ENCODE measurements around the gene DKKL1.
"Not testable (repeated sequence)": the region's sequence is repeated elsewhere in the genome, so short reads cannot be mapped to it uniquely, and the experiment has no call there.

The DKKL1 gene

DNA sequence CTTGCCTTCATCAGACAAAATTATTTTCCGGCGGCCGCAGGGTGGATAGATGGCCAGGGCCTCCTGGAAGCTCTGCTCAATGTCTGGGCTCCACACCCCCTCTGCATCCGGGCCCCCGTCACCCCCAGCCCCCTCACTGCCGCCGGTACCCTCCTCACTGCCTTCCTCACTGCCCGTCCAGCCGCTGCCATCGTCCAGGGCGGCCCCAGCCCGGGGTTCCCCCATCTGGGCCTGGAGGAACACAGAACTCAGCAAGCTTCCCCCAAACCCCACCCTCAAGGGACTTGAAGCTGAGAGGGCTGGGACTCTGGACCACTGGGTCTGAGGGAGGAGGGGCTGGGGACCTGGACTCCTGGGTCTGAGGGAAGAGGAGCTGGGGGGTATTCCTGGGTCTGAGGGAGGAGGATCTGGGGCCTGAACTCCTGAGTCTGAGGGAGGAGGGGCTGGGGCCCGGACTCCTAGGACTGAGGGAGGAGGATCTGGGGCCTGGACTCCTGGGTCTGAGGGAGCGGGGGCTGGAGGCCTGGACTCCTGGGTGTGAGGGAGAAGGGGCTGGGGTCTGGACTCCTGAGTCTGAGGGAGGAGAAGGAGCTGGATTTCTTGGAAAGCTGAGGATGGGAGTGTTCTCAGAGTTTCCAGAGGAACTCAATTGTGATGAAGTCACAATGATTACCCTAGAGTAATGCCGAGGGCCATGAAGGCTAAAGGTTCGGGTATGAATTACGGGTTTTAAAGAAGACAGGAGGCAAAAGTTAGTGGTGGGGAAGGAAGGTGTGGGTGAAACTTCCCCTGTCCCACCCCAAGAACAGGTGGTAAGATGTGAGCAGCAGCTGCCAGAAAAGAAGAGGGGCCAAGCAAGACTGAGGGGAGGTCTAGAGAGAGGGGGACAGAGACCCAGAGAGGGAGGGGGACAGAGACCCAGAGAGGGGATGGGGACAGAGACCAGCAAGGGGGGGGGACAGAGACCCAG, 3.5 kb upstream of the DKKL1 start:
- H3K4me3 ChIP-seq (ENCODE audit: low read depth, low read length) = peak overlapping the region; percentile 92
- DNase-seq (ENCODE audit: low read depth) = no peak

DNA sequence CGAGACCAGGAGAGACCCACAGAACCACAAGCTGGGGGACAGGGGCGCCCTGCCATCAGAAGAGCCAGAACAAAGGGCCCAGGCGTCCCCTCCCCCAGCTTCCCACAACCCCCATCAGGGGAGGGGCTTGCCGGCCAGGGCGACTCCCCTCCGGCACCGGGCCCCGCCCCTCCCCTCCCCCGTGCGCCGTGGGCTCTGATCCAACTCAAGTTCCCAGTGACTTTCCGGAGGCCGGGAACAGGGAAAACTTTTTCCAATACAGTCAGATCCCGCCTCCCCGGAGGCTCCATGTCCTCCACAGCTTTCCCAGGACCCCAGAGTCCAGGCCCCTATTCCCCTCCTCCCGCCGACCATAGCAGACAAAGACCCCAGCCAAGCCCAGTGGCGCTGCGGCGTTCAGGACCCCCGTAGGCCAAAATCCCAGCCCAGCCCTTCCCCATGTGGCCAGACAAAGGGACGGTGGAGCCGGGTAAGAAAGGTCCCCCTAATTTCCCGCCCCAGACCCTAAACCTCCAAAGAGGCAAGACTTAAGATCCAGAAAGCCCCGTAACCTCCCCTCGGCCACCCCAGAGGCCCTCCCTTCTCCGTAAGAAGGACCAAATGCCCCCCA, 2.1 kb upstream of the DKKL1 start:
- no peak for DNase-seq (ENCODE audit: low read depth)
- peak overlapping the region; percentile 92 for H3K4me3 ChIP-seq (ENCODE audit: low read depth, low read length)

DNA sequence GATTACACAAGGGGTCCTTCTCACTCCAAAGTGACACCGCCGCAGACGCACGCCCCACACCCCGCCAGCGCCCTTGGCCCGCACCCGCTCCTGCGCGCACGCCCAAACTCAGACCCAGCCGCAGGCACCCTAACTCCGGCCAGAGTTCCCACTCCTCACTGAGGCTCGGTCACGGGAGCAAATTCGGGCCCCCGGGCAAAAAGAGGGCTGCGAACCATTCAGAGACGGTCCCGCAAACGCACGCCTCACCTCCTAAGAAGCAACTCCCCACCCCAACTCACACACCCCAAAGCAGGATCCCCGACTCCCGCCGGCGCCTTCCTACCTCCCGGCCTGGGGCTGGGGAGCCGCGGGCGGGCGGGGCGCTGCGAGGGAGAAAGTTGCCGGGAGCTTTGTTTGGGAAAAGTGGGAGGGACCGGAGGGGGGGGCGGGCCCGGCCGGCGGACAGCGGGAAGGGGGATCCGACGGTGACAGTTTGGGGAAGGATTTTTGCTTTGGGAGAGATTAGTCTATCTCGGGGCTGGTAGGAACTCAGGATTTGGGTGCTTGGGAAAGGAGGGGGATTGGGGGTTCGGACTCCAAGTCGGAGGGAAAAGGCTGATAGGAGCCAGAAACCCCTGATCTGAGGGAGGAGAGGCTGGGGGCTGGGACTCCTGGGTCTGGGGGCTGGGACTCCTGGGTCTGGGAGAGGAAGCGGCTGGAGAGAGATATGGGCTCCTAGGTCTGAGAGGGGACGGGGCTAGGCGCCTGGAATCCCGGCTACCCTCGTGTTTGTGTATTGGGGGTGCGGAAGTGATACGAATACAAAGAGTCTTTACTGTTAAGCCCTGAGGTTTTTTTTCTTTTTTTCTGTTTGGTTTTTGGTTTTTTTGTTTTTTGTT, 1.4 kb upstream of the DKKL1 start, which contains the start of gene TEAD2:
Gene TEAD2 (minus strand): TSS at position 369 of the 881 bp plus-strand sequence. CDS start 2,341 bp downstream, outside the sequence.
- no peak for DNase-seq (ENCODE audit: low read depth)
- peak within 1 kb of the TSS; percentile 92 for H3K4me3 ChIP-seq (ENCODE audit: low read depth, low read length)

DNA sequence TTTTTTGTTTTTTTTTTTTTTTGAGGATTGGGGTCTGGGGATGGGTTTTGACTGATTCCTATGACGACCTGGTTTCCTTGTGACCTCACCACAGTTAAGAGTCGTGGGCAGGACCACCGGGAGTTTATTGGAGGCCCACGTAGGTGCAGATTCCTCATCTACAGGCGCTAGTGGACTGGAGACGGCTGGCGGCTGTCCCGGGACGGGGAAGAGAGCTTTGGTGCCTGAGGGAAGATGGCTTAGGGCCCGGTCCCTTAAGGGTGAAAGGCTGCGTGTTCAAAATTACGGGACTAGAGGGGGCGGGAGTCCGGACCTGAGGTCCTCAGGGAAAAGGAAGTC, 779 bp upstream of the DKKL1 start:
- DNase-seq (ENCODE audit: low read depth) = no peak
- peak overlapping the region; percentile 92 for H3K4me3 ChIP-seq (ENCODE audit: low read depth, low read length)

DNA sequence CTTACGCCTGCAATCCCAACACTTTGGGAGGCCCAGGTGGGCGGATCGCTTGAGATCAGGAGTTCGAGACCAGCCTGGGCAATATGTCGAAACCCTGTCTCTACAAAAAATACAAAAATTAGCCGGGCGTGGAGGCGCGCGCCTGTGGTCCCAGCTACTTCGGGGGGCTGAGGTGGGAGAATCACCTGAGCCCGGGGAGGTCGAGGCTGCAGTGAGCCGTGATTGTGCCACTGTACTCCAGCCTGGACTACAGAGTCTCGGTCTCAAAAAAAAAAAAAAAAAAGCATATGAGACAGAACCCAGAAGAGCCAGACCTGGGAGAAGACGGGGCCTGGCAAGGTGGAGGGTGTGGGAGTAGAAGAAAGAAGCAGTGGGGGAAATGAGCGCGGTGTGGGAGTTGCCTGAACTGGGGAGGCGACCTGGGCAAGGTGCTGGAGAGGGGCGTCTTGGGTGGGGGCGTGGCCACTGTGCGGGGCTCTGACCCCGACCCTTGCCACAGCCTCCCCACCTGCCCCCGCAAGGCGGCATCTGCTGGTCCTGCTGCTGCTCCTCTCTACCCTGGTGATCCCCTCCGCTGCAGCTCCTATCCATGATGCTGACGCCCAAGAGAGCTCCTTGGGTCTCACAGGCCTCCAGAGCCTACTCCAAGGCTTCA, 533 bp downstream of the DKKL1 start:
- H3K4me3 ChIP-seq (ENCODE audit: low read depth, low read length) = peak overlapping the region; percentile 33
- no peak for DNase-seq (ENCODE audit: low read depth)

DNA sequence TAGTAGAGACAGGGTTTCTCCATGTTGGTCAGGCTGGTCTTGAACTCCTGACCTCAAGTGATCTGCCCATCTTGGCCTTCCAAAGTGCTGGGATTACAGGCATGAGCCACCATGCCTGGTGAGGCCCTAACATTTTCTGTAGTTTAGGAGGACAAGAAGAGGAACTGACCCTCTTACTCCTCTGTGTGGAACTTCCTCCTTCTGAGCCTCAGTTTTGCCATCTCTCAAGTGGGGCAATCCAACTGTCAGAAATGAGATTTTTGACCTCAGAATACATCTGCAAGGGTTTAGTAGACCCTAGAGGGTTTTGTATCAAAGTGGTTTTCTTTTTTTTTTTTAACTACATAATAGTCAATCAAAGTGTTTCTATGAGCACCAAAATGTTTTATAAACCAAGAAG, 2.4 kb downstream of the DKKL1 start:
- DNase-seq (ENCODE audit: low read depth) = no peak
- no peak overlapping the region for H3K4me3 ChIP-seq (ENCODE audit: low read depth, low read length)

DNA sequence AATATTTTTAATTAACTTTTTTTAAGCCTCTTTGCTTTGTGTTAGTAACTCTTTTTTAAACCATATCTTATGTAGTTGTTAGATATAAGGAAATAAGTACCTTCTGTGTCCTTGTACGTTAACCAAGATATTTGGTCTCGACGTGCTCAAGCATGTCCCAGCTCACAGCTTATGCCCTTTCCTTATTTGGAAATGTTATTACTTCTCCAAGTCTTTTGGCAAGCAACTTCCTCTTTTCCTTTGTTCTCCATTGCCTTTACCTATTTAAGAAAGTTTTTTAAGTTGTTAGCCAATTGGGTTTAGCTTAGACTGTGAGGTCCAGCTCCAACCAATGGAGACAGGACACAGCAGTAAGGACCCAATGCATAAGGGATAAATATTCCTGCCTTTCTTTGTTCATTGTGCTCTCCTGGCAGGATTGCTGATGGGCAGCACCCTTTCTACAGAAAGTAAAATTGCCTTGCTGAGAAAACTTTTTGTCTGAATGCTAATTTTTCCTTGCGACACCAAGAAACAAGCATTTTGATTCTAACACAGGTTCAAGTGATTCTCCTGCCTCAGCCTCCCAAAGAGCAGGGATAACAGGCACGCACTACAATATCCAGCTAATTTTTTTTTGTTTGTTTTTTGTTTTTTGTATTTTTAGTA, 5.2 kb downstream of the DKKL1 start:
- no peak overlapping the region for H3K4me3 ChIP-seq (ENCODE audit: low read depth, low read length)
- DNase-seq (ENCODE audit: low read depth) = no peak

DNA sequence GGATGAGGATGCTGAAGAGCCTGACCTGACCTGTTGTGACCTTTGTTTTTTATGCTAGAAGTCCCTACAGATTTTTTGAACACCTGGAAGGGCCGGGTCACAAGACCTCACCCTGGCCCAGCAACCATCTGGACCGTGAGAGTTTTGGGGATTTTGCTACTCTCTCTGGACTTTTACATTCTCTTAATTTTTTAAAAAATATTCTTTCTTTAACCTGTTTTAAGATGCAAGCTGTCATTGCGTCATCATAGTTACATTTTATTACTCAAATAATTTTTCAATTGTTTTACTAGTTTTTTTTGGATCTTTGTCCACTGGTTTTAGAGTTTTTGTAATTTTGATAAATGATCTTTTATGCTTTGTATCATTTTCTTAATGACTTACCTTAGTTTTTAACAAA, 7.5 kb downstream of the DKKL1 start:
- DNase-seq (ENCODE audit: low read depth) = no peak

DNA sequence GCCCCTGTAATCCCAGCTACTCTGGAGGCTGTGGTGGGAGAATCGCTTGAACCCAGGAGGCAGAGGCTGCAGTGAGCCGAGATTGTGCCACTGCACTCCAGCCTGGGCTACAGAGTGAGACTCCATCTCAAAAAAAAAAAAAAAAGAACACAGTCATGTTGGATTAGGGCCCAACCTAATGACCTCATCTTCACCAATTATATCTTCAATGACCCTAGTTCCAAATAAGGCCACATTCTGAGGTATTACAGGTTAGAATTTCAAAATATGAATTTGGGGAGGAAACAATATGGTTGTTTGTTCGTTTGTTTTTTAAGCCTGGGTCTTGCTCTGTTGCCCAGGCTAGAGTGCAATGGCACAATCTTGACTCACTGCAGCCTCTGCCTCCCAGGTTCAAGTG, 9.5 kb downstream of the DKKL1 start:
- not testable (repeated sequence) for DNase-seq (ENCODE audit: low read depth); H3K4me3 ChIP-seq (ENCODE audit: low read depth, low read length)

More for the DNA sequence above, 7.5 kb downstream of the DKKL1 start:
- no peak overlapping the region for H3K4me3 ChIP-seq (ENCODE audit: low read depth, low read length)

DNA sequence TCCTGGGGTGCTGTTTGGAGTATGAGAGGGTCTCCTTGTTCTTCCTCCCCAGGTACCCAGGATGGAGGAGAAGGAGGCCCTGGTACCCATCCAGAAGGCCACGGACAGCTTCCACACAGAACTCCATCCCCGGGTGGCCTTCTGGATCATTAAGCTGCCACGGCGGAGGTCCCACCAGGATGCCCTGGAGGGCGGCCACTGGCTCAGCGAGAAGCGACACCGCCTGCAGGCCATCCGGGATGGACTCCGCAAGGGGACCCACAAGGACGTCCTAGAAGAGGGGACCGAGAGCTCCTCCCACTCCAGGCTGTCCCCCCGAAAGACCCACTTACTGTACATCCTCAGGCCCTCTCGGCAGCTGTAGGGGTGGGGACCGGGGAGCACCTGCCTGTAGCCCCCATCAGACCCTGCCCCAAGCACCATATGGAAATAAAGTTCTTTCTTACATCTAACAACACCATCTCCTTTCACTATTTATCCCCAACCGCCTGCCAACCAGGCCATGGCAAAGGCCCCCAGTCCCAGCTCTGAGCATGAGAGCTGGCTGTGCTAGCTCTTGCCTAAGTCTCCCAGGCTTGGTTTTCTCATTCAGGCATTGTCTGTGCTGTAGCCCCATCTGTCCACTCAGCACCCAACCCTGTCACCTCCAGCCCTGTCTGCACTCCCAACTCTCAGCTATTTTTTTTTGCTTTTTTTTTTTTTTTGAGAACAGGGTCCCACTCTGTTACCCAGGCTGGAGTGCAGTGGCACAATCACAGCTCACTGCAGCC, 11.2 kb downstream of the DKKL1 start:
- H3K4me3 ChIP-seq (ENCODE audit: low read depth, low read length) = no peak overlapping the region
- no peak for DNase-seq (ENCODE audit: low read depth)

DNA sequence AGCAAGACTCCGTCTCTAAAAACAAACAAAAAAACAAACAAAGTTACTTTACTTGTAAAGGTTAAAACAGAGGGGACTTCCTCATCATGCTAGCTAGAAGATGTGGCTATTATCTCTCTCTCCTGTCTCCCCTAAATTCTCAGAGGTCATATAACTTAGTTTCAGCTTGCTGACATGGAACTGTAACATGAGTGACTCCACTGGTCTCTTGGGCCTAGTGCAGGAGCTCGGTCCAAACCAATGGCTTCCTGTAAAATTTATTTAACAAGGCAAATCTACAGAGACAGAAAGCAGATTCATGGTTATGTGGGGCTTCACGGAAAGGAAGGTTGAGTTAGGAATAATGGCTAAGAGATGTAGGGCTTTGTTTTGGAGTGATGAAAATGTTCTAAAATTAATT, 14.8 kb downstream of the DKKL1 start:
- no peak overlapping the region for H3K4me3 ChIP-seq (ENCODE audit: low read depth, low read length)
- DNase-seq (ENCODE audit: low read depth) = no peak

DNA sequence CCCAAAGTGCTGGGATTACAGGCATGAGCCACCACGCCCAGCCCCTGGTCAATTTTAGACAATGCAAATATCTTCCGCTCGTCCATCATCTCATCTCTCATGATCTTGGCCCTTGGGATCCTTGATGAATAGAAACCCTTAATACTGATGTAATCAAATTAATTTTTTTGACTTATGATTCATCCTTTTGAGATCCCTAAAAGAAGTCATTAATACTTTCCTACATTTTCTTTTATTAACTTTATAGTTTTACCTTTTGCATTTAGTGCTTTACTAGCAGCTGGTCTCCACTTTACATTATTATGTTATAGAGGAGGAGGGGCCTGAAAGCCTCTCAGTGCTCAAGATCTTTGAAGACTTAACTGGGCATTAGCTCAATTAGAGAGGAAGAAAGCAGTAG, 16.7 kb downstream of the DKKL1 start:
- H3K4me3 ChIP-seq (ENCODE audit: low read depth, low read length) = no peak overlapping the region
- DNase-seq (ENCODE audit: low read depth) = no peak

DNA sequence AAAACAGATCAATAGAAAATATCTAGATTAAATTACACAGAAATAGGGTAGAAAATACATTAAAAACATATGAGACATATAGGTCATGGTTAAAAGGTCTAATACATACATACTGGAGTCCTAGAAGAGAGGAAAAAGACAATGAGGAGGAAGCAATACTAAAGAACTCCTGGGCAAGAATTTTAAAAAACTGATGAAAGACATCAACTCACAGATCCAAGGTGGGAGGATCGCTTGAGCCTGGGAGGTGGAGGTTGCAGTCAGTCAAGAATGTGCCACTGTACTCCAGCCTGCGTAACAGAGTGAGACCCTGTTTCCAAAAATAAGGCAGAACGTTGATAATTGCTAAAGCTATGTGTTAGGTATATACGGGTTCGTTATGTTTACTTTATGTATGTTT, 19.0 kb downstream of the DKKL1 start:
- no peak overlapping the region for H3K4me3 ChIP-seq (ENCODE audit: low read depth, low read length)
- DNase-seq (ENCODE audit: low read depth) = no peak

DNA sequence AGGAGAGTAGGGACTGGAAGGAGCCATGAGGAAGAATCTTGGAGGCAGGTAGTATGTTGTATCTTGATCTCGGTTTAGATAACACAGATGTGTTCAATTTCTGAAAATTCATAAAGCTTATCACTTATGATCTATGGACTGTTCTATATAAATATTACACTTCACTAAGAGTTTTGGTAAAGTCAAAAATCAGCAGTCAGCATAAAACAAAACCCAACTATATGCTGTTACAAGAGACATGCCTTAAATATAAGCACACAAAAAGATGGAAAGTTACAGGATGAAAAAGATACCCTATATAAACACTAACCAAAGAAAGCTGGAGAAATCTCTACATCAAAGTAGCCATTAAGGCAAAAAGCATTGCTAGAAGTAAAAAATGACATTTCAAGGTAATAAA, 19.9 kb downstream of the DKKL1 start:
- no peak overlapping the region for H3K4me3 ChIP-seq (ENCODE audit: low read depth, low read length)
- DNase-seq (ENCODE audit: low read depth) = no peak

DNA sequence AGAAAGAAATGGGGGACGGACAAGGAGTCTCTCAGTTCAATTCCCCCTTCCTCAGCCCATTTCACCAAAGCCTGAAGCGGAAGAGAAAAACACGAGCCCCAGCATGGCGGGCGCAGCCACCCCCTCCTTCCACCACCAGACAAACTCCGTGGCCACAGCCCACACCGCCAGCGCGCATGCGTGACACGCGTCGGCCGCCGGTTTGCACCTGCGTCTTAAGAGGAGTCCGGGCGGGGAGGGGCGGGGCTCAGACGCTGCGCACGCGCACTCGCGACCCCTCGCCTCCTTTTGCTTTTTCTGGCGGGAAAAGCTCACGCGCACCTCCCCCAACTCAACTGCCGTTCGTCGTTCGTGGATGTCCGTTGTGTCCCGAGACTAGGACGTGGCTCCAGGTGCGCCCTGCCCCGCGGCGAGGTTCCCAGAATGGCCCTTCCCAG, 24.3 kb downstream of the DKKL1 start, which contains the start of gene KASH5:
Gene KASH5 (plus strand): TSS at position 314 of the 437 bp plus-strand sequence. CDS start 2,635 bp downstream, outside the sequence.
- no peak for DNase-seq (ENCODE audit: low read depth)
- H3K4me3 ChIP-seq (ENCODE audit: low read depth, low read length) = no peak within 1 kb of the TSS

DNA sequence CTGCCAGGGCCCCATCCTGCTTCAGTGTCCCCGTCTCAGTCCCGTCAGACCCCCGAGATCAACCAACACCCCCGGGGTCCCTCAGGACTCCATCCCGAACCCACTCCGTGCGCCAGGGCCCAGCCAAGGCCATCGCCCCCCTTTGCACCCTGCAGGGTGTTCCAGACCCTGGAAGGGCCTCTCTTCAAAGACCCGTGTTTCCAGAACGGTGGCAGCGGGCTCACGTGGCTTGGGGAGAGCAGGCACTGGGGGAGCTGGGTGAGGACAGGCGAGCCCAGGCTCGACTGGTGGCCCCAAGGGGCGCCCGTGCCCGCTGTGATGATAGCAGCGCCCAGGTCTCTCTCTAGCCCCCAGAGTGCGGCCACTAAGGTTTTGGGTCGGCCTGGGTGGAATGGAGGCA, 25.7 kb downstream of the DKKL1 start:
- no peak overlapping the region for H3K4me3 ChIP-seq (ENCODE audit: low read depth, low read length)
- no peak for DNase-seq (ENCODE audit: low read depth)

DNA sequence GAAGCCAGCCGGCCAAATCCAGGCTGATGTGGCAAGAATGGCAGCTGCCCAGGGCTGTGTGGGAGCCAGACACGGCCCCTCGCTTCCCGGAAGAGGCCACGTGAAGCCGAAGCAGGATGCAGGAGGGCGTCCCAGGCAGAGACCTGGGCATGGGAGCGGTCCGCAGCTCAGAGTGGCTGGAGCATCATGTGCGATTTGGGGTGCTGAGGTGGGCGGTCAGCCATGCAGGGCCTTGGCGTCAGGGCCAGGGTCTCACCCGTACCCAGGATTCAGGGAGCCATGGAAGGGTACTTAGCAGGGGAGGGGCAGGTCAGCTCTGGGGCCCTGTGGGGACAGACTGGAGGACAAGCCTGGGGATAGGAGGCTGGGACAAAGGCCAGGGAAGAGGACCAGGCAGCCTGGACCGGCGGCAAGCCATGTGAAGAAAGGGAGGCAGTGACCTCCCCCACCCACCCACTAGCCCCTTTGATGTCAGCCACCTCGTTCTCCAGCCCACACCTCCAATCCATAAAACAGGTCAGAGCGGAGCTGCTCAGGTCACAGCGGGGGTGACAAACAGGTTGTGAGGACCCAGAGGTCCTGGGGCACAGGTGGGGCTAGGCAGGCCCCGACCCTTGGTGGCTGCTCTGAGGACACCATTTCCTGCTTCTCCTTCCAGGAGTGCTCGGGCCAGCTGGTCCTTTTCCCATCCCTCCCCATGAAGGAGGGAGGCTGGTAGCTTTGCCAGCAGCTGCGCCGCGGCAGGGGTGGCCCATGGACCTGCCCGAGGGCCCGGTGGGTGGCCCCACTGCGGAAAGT, 26.7 kb downstream of the DKKL1 start:
- DNase-seq (ENCODE audit: low read depth) = no peak
- no peak overlapping the region for H3K4me3 ChIP-seq (ENCODE audit: low read depth, low read length)
